GM21447 (cell line): ENCODE measurements around the gene RNF44.
A peak's percentile ranks its signal among the peaks of the same experiment; 100 is the strongest.
"Not testable (repeated sequence)": the region's sequence is repeated elsewhere in the genome, so short reads cannot be mapped to it uniquely, and the experiment has no call there.

Experiments used
- ATAC-seq: cut with Tn5 transposase; IDR thresholded peaks from one replicate; pipeline ENCODE4 v1.9.1; 2021; ENCODE audit not compliant: unreplicated experiment

Gene RNF44

GRCh38 chr5:176552332-176552869, 15.2 kb upstream of the RNF44 start:
- ATAC-seq = no peak

GRCh38 chr5:176550937-176551336, 13.7 kb upstream of the RNF44 start:
- not testable (repeated sequence) for ATAC-seq

- ATAC-seq = no peak
Observed at GRCh38 chr5:176550275-176550831, 13.2 kb upstream of the RNF44 start.

GRCh38 chr5:176549871-176550270, 12.7 kb upstream of the RNF44 start:
- no peak for ATAC-seq

GRCh38 chr5:176548967-176549444, 11.8 kb upstream of the RNF44 start, which contains the start of gene CDHR2:
TSS of gene CDHR2 (plus strand) at chr5:176549342. CDS start at chr5:176565353, 16,011 bp downstream.
- no peak for ATAC-seq

- no peak for ATAC-seq
Observed at GRCh38 chr5:176547802-176548201, 10.6 kb upstream of the RNF44 start.

- no peak for ATAC-seq
Observed at GRCh38 chr5:176545737-176546509, 8.7 kb upstream of the RNF44 start.

- no peak for ATAC-seq
Observed at GRCh38 chr5:176545388-176545736, 8.2 kb upstream of the RNF44 start.

- ATAC-seq = peak; percentile 61
Observed at GRCh38 chr5:176543428-176544182, 6.4 kb upstream of the RNF44 start.

- peak; percentile 38 for ATAC-seq
Observed at GRCh38 chr5:176542596-176543427, 5.6 kb upstream of the RNF44 start.

- no peak for ATAC-seq
Observed at GRCh38 chr5:176542135-176542595, 5.0 kb upstream of the RNF44 start.

- ATAC-seq = no peak
Observed at GRCh38 chr5:176541338-176542134, 4.3 kb upstream of the RNF44 start.

- ATAC-seq = no peak
Observed at GRCh38 chr5:176540956-176541337, 3.7 kb upstream of the RNF44 start.

- ATAC-seq = no peak
Observed at GRCh38 chr5:176540476-176540899, 3.3 kb upstream of the RNF44 start.

- ATAC-seq = no peak
Observed at GRCh38 chr5:176538989-176539384, 1.8 kb upstream of the RNF44 start.

GRCh38 chr5:176538230-176538988, 1.2 kb upstream of the RNF44 start:
- no peak for ATAC-seq

GRCh38 chr5:176537554-176538229, 490 bp upstream of the RNF44 start:
- ATAC-seq = peak; percentile 64

GRCh38 chr5:176536132-176536901, 885 bp downstream of the RNF44 start:
- peak; percentile 24 for ATAC-seq
